Cardiac fibroblast (primary cell): ENCODE results near the gene PRKCD.
"Not testable (repeated sequence)": the region's sequence is repeated elsewhere in the genome, so short reads cannot be mapped to it uniquely, and the experiment has no call there.

Experiments
- DNase-seq, 2 donors: peaks; one replicate each; pipeline versions ENCODE4 v3.0.0 to v3.0.0-alpha.2; 2010; ENCODE audit warnings: low read depth in 2 of 2
- H3K4me3 ChIP-seq, 2 donors: replicated peaks in 1 of 2; 1 replicate in 1 of 2; 2 replicates in 1 of 2; pipeline ENCODE4 v1.5.1; 2011; ENCODE audit warnings: low read depth in 2 of 2, low read length in 2 of 2, mild to moderate bottlenecking in 2 of 2, moderate library complexity in 1 of 2
- TF ChIP-seq, protein P1 (sequence below): IDR thresholded peaks from one replicate; pipeline ENCODE4 v1.5.1; 2011; ENCODE audit warnings: low read depth, mild to moderate bottlenecking, low read length, inconsistent platforms

Gene PRKCD

GRCh38 chr3:53146319-53146891 is 14.6 kb upstream of the PRKCD start:
- no peak overlapping the region for H3K4me3 ChIP-seq
- no peak for DNase-seq
- TF ChIP-seq, protein P1, sequence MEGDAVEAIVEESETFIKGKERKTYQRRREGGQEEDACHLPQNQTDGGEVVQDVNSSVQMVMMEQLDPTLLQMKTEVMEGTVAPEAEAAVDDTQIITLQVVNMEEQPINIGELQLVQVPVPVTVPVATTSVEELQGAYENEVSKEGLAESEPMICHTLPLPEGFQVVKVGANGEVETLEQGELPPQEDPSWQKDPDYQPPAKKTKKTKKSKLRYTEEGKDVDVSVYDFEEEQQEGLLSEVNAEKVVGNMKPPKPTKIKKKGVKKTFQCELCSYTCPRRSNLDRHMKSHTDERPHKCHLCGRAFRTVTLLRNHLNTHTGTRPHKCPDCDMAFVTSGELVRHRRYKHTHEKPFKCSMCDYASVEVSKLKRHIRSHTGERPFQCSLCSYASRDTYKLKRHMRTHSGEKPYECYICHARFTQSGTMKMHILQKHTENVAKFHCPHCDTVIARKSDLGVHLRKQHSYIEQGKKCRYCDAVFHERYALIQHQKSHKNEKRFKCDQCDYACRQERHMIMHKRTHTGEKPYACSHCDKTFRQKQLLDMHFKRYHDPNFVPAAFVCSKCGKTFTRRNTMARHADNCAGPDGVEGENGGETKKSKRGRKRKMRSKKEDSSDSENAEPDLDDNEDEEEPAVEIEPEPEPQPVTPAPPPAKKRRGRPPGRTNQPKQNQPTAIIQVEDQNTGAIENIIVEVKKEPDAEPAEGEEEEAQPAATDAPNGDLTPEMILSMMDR: no peak

- peak in 1 of 2 donors; percentile 9 for DNase-seq
- no peak overlapping the region for H3K4me3 ChIP-seq
- TF ChIP-seq, protein P1: no peak
Measured at GRCh38 chr3:53147151-53147902, 13.7 kb upstream of the PRKCD start.

- TF ChIP-seq, protein P1: no peak
- H3K4me3 ChIP-seq: no peak overlapping the region
- DNase-seq: no peak
Measured at GRCh38 chr3:53147903-53148400, 13.1 kb upstream of the PRKCD start.

GRCh38 chr3:53149006-53149690 is 11.9 kb upstream of the PRKCD start:
- no peak for DNase-seq
- TF ChIP-seq, protein P1: no peak
- no peak overlapping the region for H3K4me3 ChIP-seq

DNA sequence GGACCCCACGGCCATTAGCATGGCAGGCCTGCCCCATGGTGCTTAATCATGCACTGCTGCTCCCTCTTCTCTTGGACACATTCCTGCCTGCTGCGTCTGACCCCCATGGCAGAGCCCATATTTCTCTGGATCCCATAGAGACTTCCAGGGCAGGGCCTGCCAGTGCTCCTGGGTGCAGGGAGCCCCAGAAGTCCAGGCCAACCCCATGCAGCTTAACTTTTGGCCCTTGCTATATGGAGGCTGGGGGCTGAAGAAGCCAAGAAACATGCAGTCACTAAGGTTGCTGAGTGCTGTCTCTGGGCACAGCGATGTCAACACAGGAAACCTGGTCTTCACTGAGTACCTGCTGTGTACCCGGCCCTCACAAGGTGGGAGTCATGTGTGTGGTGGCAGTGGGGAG is 11.3 kb upstream of the PRKCD start:
- H3K4me3 ChIP-seq: no peak overlapping the region
- TF ChIP-seq, protein P1: no peak
- DNase-seq: no peak

GRCh38 chr3:53150247-53151085 is 10.5 kb upstream of the PRKCD start:
- TF ChIP-seq, protein P1: no peak
- peak; percentile 44 to 66 for DNase-seq
- H3K4me3 ChIP-seq: no peak overlapping the region

DNA sequence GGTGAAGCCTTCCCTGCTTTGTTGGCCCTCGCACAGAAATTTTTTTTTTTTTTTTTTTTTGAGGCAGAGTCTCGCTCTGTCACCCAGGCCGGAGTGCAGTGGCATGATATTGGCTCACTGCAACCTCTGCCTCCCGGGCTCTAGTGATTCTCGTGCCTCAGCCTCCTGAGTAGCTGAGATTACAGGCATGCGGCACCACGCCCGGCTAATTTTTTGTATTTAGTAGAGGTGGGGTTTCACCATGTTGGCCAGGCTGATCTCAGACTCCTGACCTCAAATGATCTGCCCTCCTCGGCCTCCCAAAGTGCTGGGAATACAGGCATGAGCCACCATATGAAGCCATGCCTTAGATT is 9.9 kb upstream of the PRKCD start:
- DNase-seq, H3K4me3 ChIP-seq: not testable (repeated sequence)
